HG03521 (cell line): Measurements from ENCODE around the gene STX18.

Experiments
- ATAC-seq: cut with Tn5 transposase; IDR thresholded peaks from one replicate; pipeline ENCODE4 v1.9.1; 2021; ENCODE audit warnings: mild to moderate bottlenecking, moderate library complexity; ENCODE audit not compliant: unreplicated experiment

The STX18 gene

DNA sequence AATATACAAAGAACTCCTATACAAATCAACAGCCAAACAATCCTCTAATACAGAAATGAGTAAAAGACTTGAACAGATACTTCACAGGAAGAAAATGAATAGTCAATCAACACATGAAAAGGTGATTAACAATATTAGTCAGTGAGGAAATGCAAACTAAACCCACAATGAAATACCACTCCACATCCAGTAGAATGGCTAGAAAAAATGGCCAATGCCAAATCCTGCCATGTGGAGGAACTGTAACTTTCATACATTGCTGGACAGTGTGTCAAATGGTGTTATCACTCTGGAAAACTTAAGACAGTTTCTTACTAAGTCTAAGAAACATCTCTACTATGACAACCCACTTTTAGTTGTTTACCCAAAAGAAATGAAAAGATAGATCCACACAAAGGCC, 95.4 kb downstream of the STX18 start:
- no peak for ATAC-seq

DNA sequence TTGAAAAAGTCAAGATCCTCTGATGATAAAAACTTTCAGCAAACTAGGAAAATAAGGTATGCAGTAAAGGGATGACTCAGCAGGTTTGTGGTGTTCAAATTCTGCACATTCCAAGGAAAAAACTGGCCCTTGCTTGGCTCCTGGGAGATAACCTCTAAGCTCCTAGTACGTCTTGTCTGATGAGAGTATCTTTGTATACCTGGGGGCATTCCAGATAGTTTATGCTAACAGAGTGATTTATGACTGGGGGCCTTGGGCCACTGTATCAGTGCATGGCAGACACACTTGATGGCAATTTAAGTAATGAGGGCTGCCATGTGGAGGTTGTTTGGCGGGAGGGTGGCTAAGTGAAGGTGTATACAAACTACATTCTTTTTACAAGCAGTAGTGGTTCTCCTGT, 98.0 kb downstream of the STX18 start:
- no peak for ATAC-seq

DNA sequence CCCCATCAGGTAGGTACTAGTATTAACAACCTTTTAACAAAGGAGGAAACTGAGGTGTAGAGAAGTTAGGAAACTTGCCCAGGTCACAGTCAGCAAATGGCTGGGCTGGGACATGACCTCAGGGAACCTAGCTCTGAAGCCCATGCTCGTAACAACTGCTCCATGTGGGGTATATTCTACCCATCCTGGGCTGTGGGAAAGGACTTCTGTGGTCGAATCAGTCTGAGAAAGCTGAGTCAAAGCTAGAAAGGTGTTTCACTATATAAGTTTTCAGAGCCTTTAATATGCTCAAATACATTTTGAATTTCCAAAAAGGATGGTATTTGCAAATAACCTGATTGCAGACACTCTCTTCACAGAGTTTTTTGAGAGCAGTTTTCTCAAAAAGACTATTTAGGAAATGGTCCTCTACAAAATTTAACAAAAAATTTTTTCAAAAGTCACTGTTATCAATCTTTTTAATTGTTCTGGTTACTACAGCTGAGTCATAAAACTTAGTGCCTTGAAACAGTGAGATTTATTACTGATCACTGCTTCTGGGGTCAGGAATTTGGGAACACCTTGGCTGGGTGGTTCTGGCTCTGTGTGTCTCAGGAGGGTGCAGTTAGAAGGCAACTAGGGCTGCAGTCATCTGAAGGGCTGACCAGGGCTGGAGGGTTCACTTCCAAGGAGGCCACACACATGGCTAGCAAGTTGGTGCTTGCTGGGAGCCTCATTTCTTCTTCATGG, 101.4 kb downstream of the STX18 start:
- ATAC-seq = no peak

DNA sequence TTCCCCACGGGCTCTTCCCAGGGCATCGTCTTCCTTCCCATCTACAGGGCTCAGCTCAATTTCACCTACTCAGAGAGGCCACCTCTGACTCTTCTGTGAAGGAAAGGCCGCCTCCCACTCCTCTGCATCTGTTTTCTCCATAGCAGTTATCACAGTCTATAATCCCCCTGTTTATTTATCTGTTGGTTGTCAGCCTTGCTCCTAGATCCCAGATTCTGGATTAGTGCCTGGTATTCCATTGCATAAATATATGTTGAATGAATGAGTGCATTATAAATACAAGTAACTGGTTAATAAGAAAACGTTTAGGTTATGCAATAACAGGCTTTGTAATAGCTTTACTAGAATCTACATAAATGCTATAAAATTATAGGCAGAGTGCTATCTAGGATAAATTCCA, 102.1 kb downstream of the STX18 start:
- ATAC-seq = no peak

DNA sequence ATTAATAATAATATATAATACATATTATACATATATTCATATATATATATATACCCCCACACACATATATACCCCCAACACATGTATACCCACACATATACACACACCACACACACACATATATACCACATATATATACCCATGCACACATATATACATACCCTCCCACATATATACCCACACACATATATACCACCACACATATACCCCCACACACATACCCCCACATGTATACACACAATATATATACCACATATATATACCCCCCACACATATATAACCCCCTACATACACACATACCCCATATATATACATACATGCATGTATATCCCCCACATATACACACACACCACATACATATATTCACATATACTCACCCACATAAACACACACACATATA, 103.0 kb downstream of the STX18 start:
- no peak for ATAC-seq

DNA sequence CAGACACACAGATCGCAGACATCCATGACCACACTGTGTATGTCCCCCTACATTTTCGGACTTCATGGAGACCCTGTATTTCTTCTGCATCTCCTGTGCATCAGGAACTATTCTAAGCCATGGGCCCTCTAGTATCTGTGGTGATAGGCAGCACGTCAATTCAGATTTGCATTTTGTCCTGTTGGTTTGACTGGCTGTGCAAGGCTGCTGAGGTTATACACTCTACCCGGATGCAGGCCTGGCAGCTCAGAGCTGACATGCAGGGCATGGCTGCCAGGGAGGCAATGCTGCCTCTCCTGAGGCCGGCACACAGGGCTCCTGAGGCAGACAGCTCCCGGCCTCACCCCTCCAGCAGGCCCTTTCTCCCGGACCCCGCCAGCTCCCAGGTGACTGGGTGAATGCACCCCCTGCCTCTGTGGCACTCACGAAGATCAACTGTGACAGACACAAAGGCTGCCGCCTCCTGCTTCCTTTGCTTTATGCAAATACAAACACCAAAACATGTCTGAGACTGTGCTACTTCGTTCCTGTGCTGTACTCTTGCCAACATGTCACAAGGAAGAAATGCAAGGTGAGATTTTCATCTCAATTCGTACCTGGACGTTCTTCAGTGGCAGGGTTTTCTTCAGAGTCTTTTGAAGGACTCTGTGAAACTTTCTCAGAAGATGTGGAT, 103.9 kb downstream of the STX18 start:
- no peak for ATAC-seq

DNA sequence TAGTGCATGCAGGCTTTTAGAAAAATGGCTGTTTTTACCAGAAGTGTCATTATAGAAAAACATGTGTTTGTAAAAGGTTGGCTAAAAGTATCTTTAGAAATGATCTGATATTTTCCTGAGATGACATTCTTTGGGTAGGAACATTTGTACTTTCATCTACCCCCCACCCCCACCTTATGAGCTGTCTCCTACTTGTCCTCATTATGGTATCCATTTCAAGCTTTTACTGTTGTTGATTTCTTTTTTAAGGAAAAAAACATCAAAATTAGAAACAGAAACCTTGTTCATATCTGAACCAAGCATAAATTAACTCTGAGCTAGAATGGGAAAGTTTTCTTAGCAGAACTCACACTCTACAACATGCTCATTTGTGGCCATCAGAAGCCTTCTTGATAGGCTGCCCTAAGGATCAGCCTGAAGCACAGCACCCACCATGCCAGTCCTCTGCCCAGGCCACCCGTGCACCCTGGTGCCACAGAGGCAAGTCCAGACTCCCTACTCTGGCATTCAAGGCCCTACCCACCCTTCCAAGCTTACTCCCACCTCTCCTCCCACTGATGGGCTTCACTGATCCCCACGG, 105.5 kb downstream of the STX18 start:
- ATAC-seq = no peak

DNA sequence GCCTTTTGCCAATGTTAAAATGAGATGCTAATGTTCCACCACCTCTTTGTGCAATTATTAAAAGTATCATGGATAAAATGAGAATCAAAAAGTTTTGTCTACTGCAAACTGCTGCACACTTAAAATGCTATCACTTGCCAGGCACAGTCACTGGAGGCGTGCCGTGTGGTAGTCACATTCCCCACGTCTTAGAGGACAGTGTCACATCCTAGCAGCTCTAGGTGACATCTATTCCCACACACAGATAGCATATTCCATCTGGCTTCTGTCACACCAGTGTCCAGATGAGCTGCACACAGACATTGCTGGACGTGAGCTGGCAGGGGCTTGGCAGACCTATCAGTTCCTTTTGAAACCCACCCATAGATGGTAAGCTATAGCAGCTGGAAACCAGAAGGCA, 107.9 kb downstream of the STX18 start:
- no peak for ATAC-seq

DNA sequence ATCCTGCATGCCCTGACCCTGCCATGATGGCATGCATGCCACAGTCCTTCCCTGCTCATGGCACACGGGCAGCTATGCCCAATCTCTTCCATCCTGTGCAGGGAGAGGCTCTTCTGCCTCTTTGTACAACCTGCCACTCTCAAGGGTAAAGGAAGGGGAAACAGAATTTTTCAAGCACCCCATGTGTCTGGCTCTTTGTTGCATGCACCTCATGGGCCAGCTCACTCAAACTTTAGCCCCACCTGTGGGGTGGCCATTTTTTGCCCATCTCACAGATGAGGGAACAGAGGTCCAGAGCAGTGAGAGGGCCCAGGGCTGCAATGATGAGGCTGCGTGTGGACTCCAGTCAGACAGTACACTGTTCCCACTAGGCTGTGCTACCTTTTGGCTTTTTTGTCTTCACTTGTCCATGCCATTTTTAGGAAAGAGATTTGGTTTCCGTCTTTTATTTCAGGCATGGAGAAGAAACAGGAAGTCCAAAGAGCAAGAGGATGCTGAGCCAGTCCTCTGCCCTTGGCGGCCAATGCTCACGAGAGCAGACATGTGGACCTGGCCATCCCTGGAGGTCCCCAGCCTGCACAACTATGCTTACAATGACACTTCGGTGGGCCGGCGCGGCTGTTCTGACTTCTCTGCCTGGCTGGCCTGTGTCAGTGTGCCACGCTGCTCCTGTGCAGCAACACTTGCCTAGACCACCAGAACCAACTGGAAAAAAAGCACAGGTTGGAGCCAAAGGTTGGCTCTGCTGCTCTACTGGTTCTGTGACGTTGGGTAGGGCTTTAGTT, 109.3 kb downstream of the STX18 start:
- ATAC-seq = no peak

DNA sequence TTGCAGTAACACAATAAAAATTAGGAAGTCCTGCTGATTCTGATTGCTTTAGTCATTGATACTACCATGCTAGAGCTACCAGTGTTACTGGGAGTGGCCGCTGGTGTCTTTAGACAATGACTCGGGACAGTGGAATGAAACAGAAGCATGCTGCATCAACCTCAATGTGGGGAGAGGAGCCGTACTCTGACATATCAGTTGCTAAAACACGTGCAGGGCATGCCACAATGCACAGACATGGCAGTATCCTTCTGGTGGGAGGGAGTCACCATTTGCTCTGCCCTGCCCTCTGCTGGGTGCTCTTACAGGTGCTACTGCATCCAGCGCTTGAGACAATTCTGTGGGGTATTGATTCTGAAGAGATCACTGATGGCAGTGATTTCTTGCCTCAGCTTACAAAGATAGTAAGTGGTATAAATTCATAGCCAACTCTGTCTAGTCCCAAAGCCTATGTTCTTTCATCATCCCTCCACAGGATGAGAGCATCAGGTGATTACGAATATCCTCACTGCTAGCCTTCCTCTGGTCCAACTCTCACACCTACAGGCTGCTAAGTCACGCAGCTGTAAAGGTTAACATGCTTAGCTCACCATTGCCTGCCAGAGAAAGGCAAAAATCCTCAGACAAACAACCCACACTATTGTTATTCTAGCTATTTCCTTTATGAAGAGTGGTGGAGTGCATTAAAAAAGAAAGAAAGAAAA, 111.2 kb downstream of the STX18 start:
- no peak for ATAC-seq

DNA sequence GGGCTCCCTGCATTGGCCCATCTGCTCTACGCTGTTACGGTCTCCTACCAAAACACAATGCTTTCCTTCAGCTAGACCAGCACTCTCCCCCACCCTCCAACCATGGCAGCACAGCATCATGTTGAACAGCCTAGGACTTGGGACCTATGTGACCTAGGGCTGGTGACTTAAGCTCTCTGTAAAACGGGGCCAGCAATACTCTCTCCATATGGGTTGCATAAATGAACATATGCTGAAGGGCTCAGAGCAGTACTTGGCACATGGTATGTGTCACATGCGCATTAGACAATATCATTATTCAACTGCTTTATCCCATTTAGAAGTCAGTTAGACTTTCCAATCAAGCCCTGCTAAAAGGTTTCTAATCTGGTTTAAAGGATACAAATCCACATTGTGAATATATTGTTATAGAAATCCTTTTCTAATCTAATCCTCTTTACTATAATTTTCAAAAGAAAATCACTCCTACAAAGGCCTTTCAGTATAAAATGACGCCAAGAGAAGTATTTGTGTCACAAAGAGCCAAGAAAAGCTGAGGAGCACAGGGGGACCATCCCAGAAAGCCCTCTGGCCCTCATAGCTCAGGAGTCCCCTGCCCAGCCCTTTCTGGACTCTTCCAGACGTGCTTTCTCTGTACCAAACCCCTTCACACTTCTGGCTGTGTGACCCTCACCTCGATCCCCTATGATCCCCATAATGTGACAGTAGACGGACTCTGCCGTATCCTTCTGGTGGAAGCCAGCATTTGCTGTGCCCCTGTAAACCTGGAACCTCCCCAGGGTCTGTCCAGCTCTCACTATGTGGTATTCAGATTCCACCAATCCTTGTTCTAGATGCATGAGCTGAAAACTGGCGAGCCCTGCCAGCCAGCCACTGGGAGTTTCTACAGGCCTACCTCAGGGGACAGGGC, 112.6 kb downstream of the STX18 start:
- ATAC-seq = no peak

DNA sequence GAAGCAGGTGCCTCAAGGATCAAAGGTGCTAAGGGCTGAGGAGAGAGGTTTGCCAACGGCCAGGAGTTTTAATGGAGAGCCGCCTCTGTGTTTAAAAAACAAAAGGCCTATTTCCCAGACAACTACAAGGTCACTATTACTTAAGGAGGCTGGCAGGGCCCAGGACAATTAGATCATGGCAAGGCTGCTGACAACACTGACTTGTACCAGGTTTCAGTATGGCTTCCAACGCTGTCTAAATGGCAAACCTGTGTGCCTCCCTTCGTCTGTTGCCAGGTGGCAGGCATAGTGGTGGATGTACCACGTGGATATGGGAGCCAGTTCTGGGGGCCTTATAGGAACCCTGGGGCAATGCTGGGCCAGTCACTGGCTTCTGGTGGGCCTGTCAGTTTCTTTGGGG, 114.0 kb downstream of the STX18 start:
- ATAC-seq = no peak

DNA sequence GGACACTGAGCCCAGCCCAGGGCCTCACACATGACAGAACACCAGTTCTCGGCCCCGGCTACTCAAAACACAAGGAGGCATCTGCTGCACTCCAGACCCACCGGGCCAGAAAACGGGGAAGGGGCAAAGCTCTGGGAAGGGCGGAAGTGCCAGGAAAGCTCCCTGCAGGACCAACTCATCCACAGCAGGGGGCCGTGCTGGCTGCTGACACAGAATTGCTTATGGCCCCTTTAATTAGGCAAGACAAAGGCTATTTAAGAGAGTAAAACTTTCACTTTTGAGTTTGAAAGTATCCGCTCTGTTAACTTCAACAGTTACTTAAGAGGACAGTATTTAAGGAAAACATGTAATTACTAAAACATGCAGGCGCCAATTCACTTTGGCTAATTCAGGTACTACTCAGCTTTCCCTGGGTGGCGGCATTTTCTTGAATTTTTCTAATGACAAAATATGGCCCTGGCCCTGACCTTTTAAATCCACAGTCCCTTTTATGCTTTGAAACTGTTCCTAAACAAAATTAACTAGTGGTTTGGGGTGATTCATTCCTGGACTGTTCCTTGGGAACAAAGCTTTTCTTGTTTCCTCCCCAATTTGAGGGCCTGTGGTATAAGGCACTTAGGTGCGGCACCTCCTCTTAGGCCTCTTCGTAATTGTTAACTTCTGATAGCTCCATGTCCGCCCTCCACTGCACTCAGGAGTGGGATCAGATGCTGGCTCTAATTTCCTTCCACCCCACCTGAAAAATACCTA, 114.6 kb downstream of the STX18 start:
- no peak for ATAC-seq

DNA sequence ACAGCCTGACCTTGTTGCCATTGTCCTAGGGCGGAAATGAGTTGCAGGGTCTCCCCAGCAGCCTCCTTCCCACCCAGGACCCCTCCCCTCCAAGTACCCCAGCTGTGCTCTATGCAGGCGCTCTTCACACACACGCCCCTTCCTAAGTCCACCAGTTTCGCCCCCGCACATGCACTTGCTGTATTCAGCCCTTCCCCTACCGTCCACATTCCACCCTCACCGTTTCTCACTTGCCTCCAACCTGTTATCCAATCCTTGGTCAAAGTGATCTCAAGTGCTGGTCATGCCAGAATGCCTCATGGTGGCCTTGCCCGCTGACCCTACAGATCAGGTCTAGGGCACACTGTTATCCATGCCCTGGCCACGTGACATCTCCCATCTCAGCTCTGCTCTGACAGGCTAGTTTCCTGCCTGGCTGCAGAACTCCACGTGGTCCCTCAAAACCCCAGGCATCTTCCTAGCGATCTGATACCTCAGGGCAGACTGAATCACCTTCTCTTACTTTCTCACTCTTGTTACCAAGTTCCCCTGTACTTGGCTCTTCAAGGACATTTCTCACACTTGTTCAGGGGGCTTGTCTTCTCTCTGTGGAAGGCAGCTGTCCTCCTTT, 115.2 kb downstream of the STX18 start:
- ATAC-seq = no peak

DNA sequence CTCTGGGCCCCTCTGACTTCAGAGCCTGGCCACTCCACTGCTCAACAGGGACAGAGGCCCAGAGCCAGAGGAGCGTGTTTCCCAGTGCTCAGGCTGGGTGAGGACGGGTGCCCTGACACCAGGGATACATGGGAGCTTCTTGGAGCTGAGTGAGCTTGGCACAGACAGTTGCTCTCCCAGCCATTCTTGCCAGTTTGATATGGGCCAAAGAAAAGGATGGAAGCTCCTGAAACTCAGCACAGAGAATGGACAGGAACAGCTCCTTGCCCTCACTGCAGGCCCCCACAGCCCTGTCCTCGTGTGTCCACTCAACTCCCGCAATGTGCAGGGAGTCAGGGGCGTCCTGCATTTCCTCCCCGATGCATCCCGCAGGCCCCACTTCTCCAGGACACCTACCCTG, 116.2 kb downstream of the STX18 start:
- ATAC-seq = no peak

DNA sequence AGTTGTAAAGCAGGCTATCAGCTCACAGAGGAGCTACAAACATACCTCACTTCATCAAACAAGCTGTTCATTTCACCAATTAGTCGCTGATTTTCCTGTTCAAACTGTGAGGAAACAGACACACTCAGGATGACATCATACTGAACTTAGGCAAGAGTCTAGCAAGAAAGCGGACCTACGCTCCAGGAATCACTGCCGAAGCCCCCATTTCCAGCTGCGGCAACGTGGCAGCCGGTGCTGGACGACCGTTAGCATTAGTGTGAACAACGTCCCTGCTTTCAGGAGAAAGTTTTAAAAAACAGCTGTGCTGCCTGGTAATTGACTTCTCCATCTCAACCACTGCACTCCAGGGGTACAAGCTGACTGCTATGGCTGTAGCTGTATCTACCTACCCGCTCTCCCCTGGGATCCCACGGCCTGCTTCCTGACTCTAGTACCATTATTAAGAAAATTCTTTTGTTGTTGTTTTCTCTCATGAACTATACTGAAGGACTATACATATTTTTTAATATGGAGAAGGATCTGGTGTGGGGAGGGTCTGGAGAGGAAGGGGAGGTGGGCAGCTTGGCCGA, 116.6 kb downstream of the STX18 start:
- no peak for ATAC-seq

DNA sequence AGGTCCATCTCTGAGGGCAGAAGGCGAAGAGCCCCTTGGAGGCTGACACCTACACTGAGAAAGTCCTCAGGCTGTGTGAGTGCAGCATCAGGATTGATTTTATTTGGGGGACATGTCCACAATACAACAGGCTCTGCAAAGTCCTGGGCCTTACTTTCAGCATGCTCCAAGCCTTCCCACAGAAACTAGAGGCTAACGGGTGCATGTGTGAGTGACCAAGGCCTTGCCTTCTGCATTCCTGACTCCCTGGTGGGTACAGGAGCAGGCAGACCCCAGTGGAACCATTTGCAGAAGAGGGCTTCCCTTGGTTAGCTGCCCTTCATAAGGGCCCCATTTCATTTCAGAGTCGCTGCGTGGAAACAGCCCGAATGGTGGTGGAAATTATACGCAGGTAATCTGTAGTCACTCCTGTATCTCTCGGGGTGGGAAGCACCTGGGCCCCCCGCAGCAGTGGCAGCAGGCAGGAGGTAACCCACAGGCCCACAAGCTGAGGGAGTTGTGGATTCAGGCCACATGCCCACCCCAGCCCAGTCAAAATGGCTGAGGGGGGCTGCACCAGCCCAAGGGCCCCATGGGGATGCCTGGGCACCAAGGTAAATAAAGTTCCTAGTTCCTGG, 117.2 kb downstream of the STX18 start:
- no peak for ATAC-seq
